ENCODE results near the gene AFAP1L2. TPM values are rescaled to one million over a fixed set of nuclear protein-coding genes. Genes with fewer than 3 reads are reported as not detected.

Gene AFAP1L2
- total RNA-seq, 4 donors from 2014 or later: 28.4 to 86.6 (median 48.6) TPM

DNA sequence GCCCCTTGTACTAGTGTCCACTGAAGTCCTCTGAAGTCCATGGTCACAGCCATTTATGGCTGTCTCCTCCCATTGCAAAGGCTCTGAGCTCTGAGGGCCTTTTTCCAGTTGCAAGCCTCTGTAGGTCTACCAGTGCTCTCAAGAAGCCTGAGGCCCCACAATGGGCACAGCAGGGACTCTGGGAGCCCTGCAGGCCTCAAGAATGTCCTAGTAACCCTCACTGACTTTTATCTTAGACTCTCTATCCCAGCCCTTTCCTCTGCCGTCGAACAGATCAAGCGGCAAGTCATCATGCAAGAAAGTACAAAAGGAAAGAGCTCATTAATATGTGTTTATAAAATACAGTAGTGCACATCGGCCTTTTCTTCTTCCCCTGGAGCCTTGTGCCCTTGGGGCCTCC lies 141.8 kb downstream of the AFAP1L2 start:
- intact Hi-C loops (cut with DNase I; ENCODE audit: low total_unique reads): no loop called here
- H3K9me3 ChIP-seq: no peaks in the 10 kb centered on the region
- no peak for DNase-seq
- no peak overlapping the region for H3K4me3 ChIP-seq
- H3K36me3 ChIP-seq: no peaks in the 10 kb centered on the region
- no peak overlapping the region for H3K27ac ChIP-seq
- TF ChIP-seq POLR2A (IDR thresholded peaks at IDR 0.05): no peak
- TF ChIP-seq, protein P1, sequence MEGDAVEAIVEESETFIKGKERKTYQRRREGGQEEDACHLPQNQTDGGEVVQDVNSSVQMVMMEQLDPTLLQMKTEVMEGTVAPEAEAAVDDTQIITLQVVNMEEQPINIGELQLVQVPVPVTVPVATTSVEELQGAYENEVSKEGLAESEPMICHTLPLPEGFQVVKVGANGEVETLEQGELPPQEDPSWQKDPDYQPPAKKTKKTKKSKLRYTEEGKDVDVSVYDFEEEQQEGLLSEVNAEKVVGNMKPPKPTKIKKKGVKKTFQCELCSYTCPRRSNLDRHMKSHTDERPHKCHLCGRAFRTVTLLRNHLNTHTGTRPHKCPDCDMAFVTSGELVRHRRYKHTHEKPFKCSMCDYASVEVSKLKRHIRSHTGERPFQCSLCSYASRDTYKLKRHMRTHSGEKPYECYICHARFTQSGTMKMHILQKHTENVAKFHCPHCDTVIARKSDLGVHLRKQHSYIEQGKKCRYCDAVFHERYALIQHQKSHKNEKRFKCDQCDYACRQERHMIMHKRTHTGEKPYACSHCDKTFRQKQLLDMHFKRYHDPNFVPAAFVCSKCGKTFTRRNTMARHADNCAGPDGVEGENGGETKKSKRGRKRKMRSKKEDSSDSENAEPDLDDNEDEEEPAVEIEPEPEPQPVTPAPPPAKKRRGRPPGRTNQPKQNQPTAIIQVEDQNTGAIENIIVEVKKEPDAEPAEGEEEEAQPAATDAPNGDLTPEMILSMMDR (IDR thresholded peaks at IDR 0.05): no peak
- H3K27me3 ChIP-seq: no peaks in the 10 kb centered on the region
- peaks cover 0 to 4% of the 10 kb centered on the region in 2 donors for H3K4me1 ChIP-seq

DNA sequence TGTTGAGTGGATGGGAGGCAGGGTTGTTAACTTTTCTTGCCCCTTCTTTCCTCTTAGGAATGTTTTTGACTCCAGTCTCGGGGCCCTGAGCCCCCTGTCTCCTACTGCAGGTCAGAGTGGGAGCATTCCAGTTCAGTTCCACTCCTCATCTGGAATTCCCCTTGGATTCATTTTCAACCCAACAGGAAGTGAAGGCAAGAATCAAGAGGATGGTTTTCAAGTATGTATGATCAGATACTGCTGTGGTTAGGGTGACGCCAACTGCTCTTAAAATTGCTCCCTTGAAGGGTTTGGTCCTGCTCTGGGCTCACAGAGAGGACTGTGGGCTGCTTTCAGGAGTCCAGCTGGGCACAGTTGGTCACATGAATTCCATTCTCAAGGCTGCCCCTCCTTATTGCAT lies 143.2 kb downstream of the AFAP1L2 start:
- intact Hi-C loops (cut with DNase I; ENCODE audit: low total_unique reads): no loop called here
- no peak overlapping the region for H3K27ac ChIP-seq
- H3K36me3 ChIP-seq: no peaks in the 10 kb centered on the region
- H3K27me3 ChIP-seq: no peaks in the 10 kb centered on the region
- H3K4me3 ChIP-seq: no peak overlapping the region
- TF ChIP-seq POLR2A (IDR thresholded peaks at IDR 0.05): no peak
- TF ChIP-seq, protein P1 (IDR thresholded peaks at IDR 0.05): no peak
- DNase-seq: no peak
- H3K4me1 ChIP-seq: peaks cover 0 to 4% of the 10 kb centered on the region in 2 donors
- H3K9me3 ChIP-seq: no peaks in the 10 kb centered on the region

DNA sequence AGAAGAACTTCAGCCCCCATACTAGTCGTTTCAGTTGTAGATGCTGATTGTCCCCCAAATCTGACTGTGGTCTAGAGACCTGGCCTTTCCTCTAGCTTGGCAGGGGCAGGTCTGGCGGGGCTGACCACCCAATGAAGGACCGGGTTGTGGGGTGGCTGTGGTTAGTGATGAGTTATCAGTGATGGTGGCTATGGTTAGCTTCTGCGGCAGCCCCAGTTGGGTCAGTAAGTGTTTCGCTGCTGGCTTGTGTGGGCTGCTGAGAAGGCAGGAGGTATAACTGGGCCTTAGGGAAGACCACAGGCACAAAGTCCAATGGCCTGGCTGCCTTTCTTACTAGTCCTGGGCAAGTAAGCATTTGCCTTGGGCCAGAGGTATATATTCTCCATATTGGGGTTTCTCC lies 143.9 kb downstream of the AFAP1L2 start:
- no peak for DNase-seq
- Histone ChIP-seq H3K4me1 (peaks cover 0 to 4% of the 10 kb centered on the region in 2 donors), H3K27me3 (no peaks in the 10 kb centered on the region), H3K4me3 (no peak overlapping the region), H3K9me3 (no peaks in the 10 kb centered on the region), H3K27ac (peak overlapping the region; percentile 25 to 50), H3K36me3 (no peaks in the 10 kb centered on the region)
- intact Hi-C loops (cut with DNase I; ENCODE audit: low total_unique reads): no loop called here
- no peak for TF ChIP-seq POLR2A (IDR thresholded peaks at IDR 0.05)
- TF ChIP-seq, protein P1 (IDR thresholded peaks at IDR 0.05): no peak

DNA sequence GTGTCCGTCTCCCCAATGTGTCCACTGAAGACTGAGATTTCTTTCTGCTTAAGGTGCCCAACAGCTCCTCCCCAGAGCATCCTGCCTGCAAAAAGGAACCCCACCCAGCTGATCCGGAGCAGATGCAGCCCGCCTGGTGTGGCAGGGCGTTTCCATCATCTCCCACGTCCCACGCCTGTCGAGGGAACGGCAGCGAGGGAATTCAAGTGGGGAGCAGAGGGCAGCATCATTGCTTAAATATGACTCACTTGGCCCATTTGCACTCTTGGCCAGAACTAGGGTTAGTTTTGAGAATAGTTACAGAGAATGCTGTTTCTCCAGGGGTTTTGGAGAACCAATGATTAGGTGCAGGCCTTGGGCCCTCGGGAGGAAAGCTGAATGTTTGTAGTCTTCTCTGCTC lies 144.5 kb downstream of the AFAP1L2 start:
- peak overlapping the region; percentile 25 to 50 for H3K27ac ChIP-seq
- no peaks in the 10 kb centered on the region for H3K9me3 ChIP-seq
- no peaks in the 10 kb centered on the region for H3K36me3 ChIP-seq
- intact Hi-C loops (cut with DNase I; ENCODE audit: low total_unique reads): no loop called here
- peaks cover 0 to 4% of the 10 kb centered on the region in 2 donors for H3K4me1 ChIP-seq
- TF ChIP-seq, protein P1 (IDR thresholded peaks at IDR 0.05): no peak
- no peak for TF ChIP-seq POLR2A (IDR thresholded peaks at IDR 0.05)
- DNase-seq: peak; percentile 53 to 72
- H3K4me3 ChIP-seq: no peak overlapping the region
- no peaks in the 10 kb centered on the region for H3K27me3 ChIP-seq

DNA sequence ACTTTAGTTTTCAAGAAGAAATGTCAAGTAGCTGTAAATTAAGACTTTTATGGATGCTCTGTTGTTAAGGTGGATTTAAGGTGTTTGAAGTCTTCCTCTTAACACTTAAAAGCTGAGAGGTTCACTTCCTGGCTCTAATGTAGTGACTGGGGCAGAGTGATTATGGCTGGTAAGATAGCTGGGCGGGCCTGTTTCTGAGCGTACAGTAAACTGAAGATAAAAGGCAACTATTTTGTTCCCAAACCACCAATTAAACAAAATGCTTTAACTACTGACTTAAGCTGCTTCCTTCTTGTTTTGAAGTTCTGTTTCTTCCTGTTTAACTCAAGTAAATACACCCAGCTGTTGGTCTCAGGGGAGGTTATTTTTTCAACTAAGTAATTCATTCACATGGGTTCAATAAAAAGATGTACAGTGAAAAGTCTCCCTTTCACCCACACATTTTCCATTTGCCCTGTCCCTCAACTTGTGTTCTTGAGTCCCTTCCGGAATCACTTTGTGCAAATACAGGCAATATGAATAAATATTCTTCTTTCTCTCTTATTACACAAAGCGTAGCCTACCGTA lies 145.9 kb downstream of the AFAP1L2 start:
- TF ChIP-seq POLR2A (IDR thresholded peaks at IDR 0.05): no peak
- TF ChIP-seq, protein P1 (IDR thresholded peaks at IDR 0.05): no peak
- intact Hi-C loops (cut with DNase I; ENCODE audit: low total_unique reads): no loop called here
- H3K9me3 ChIP-seq: no peaks in the 10 kb centered on the region
- no peaks in the 10 kb centered on the region for H3K27me3 ChIP-seq
- no peaks in the 10 kb centered on the region for H3K36me3 ChIP-seq
- H3K4me1 ChIP-seq: peaks cover 0 to 4% of the 10 kb centered on the region in 2 donors
- no peak for DNase-seq
- H3K4me3 ChIP-seq: no peak overlapping the region
- peak overlapping the region; percentile 17 to 40 for H3K27ac ChIP-seq
